Measurements from ENCODE around the gene GNPTAB. TPM values are rescaled to one million over a fixed set of nuclear protein-coding genes. Genes with fewer than 3 reads are reported as not detected.

GNPTAB gene
- total and polyA plus RNA-seq, 2 of the 4 experiments (the other 2 are of a cell fraction): 16.0 to 24.2 TPM

DNA sequence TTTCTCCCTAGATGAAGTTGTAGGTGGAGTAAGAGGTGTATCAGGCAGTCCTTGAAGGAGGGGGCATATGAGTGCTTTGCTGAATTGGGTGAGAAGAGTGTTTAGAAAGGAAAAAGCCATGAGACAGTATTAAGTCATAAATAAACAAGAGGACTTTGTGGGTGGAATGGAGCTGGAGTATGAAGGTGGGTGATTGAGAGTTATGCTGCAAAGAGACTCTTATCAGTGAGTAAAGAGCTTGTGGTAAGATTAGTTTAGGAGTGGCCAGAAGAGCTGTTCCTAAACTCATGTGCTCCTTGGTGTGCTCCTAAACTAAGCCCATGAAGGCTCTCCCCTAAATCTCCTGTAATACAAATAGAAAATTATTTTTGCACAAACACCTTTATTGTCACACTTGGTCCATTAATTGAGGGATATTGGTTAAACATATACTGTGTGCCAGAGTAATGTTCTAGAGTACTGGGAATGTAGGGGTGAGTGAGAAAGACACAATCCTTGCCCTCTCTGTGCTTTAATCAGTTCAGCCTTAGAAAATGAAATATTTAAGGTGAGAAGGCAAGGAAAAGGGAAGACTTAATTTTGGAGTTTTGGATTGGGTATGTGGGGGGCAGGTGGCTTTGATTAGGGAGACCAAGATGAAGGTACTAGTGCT is 123.5 kb downstream of the GNPTAB start:
- no TSS peak for BruUV-seq (replicated peaks)
- DNase-seq: peak; percentile 55
- H2BK5ac ChIP-seq (ENCODE audit: low read depth, low read length, poor library complexity, severe bottlenecking): no peak overlapping the region
- H2AK5ac ChIP-seq (ENCODE audit: low read depth, low read length): no peak overlapping the region
- H2AK9ac ChIP-seq (replicated peaks; ENCODE audit: low read depth, low read length, poor library complexity): no peak overlapping the region
- H3K79me1 ChIP-seq (ENCODE audit: low read depth in 1 of 2, low read length in 2 of 2): peaks cover 11 to 25% of the 10 kb centered on the region in 2 experiments; a peak in 3 of 4 replicates
- TF ChIP-seq MAZ (IDR thresholded peaks at IDR 0.05; ENCODE audit: borderline replicate concordance, low read depth, low read length): no peak
- TF ChIP-seq RCOR1 (IDR thresholded peaks at IDR 0.05; ENCODE audit: insufficient replicate concordance, low read length): no peak
- TF ChIP-seq FOS (IDR thresholded peaks at IDR 0.05; ENCODE audit: low read depth, low read length): no peak
- no peak for TF ChIP-seq MAFK (IDR thresholded peaks at IDR 0.05; ENCODE audit: low read depth, low read length)
- TF ChIP-seq USF2 (IDR thresholded peaks at IDR 0.05; ENCODE audit: low read depth, low read length): no peak
- TF ChIP-seq CTCF (conservative IDR thresholded peaks at IDR 0.05; ENCODE audit: low read depth, low read length): no peak
- TF ChIP-seq NFE2L2 (IDR thresholded peaks at IDR 0.05; ENCODE audit: low read depth, low read length): no peak
- TF ChIP-seq POLR2A (IDR thresholded peaks at IDR 0.05; ENCODE audit: low read depth, low read length): no peak
- no peak for TF ChIP-seq ELK1 (IDR thresholded peaks at IDR 0.05; ENCODE audit: borderline replicate concordance, low read depth, low read length)
- no peak for TF ChIP-seq CHD1 (IDR thresholded peaks at IDR 0.05; ENCODE audit: low read depth, low read length)
- no peak for TF ChIP-seq BHLHE40 (IDR thresholded peaks at IDR 0.05; ENCODE audit: low read depth, low read length)
- TF ChIP-seq CEBPB (IDR thresholded peaks at IDR 0.05; ENCODE audit: low read depth, low read length): no peak
- TF ChIP-seq RFX5 (IDR thresholded peaks at IDR 0.05; ENCODE audit: low read depth, low read length): no peak
- no peak for TF ChIP-seq MXI1 (IDR thresholded peaks at IDR 0.05; ENCODE audit: borderline replicate concordance, low read depth, low read length)
- no peak for TF ChIP-seq RAD21 (IDR thresholded peaks at IDR 0.05; ENCODE audit: low read length)
- TF ChIP-seq SMC3 (IDR thresholded peaks at IDR 0.05; ENCODE audit: low read depth, low read length): no peak
- in situ Hi-C loops (cut with MboI; ENCODE audit: low sequenced_read_pairs) (no loop called here), intact Hi-C loops (cut with micrococcal nuclease) (no loop called here), dilution Hi-C loops (cut with HindIII; ENCODE audit: low sequenced_read_pairs, unreplicated experiment) (no loop called here)
- H3K14ac ChIP-seq (replicated peaks; ENCODE audit: low read depth, low read length): no peak overlapping the region
- H3K18ac ChIP-seq (ENCODE audit: low read depth, low read length): no peak overlapping the region
- POLR2A ChIA-PET (ENCODE audit: unreplicated experiment): no interaction called here
- no peak overlapping the region for H3K56ac ChIP-seq (ENCODE audit: extremely low read depth, insufficient read depth, low read length)
- H2AFZ ChIP-seq (replicated peaks; ENCODE audit: low read length, poor library complexity): no peak overlapping the region
- H3K9me1 ChIP-seq (ENCODE audit: insufficient read depth, low read length): no peaks in the 10 kb centered on the region
- H3K9ac ChIP-seq (ENCODE audit: low read depth, low read length): no peak overlapping the region
- no peaks in the 10 kb centered on the region for H3K4me1 ChIP-seq (ENCODE audit: control insufficient read depth, insufficient read depth, low read length)
- CTCF ChIA-PET: interaction anchor here (1.0 kb wide), 2 partner anchors 8 to 15 kb away, joined by 3 read pairs; no protein-coding TSS in a partner anchor
- no peak overlapping the region for H3K4me3 ChIP-seq (ENCODE audit: insufficient read depth, low read depth, low read length)
- H4K8ac ChIP-seq (ENCODE audit: low read depth in 2 of 2, low read length in 2 of 2): no peak overlapping the region
- H2BK15ac ChIP-seq (ENCODE audit: low read depth, low read length): no peak overlapping the region
- no peaks in the 10 kb centered on the region for H3K36me3 ChIP-seq (ENCODE audit: control insufficient read depth, insufficient read depth, low read length)
- H4K20me1 ChIP-seq (ENCODE audit: insufficient read depth, low read length): peaks cover 4% of the 10 kb centered on the region; the same call in 1 of the 2 replicates
- H4K91ac ChIP-seq (ENCODE audit: insufficient read depth, low read depth, low read length): no peak overlapping the region
- H2BK120ac ChIP-seq (ENCODE audit: low read depth, low read length): no peak overlapping the region
- H4K5ac ChIP-seq (ENCODE audit: low read depth, low read length): no peak overlapping the region
- no peak overlapping the region for H3K4me2 ChIP-seq (ENCODE audit: low read depth, low read length)
- peak; percentile 49 for ATAC-seq (ENCODE audit: low read depth)
- H3K23ac ChIP-seq (ENCODE audit: low read depth, low read length): no peak overlapping the region
- no peak overlapping the region for H3K4ac ChIP-seq (ENCODE audit: low read depth, low read length)
- H2BK20ac ChIP-seq (ENCODE audit: low read depth, low read length): no peak overlapping the region
- no peaks in the 10 kb centered on the region for H3K27me3 ChIP-seq (ENCODE audit: control insufficient read depth, insufficient read depth, low read length)
- H3K27ac ChIP-seq (ENCODE audit: insufficient read depth, low read length): no peak overlapping the region
- H3K9me3 ChIP-seq (ENCODE audit: control insufficient read depth, insufficient read depth, low read length): no peaks in the 10 kb centered on the region
